SW 1271 (cell line): Measurements from ENCODE around the gene PDZD4.

Experiments
- DNase-seq, 2 experiments: peaks; one replicate each; lab custom pipeline; 2025; lab: John Stamatoyannopoulos, UW

Gene PDZD4

DNA sequence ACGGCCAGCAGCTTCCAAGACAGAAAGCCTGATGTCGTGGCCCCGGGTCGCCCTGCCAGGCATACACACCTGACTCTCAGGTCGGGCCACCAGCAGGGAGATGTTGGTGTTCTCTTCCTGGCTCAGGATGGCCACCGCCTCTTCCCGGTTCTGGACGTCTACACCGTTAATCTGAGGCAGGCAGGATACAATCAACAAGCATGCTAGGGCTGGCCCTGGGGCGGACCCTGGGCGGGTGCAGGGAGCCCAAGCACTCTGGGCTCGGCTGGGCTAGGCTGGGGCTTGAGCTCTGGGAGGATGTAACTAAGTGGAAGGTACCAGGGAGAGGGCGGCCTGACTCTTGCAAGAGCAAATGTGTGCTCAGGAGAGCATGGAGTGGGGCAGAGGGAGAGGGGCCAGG, 24.9 kb downstream of the PDZD4 start:
- DNase-seq = no peak

DNA sequence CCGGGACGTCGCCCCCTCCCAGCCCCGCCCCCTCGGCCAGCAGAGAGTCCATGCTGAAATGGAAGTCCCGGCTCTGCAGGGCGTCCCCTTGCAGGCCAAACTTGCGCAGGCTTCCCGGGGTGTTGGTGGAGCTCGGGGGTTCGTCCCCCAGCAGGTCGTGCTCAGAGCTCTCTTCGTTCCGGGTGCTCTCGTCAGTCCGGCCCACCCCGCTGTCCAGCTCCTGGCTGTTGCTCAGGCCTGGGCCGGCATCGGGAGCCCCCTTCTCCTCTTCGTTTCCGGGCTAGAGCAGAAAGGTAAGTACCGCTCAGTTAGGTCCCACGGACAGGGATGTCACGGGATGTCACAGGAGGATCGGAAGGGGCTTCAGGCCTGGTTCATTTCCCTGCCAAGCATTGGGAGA, 25.7 kb downstream of the PDZD4 start:
- DNase-seq = no peak

GRCh38 chrX:153804100-153804595, 26.2 kb downstream of the PDZD4 start:
- DNase-seq = no peak

DNA sequence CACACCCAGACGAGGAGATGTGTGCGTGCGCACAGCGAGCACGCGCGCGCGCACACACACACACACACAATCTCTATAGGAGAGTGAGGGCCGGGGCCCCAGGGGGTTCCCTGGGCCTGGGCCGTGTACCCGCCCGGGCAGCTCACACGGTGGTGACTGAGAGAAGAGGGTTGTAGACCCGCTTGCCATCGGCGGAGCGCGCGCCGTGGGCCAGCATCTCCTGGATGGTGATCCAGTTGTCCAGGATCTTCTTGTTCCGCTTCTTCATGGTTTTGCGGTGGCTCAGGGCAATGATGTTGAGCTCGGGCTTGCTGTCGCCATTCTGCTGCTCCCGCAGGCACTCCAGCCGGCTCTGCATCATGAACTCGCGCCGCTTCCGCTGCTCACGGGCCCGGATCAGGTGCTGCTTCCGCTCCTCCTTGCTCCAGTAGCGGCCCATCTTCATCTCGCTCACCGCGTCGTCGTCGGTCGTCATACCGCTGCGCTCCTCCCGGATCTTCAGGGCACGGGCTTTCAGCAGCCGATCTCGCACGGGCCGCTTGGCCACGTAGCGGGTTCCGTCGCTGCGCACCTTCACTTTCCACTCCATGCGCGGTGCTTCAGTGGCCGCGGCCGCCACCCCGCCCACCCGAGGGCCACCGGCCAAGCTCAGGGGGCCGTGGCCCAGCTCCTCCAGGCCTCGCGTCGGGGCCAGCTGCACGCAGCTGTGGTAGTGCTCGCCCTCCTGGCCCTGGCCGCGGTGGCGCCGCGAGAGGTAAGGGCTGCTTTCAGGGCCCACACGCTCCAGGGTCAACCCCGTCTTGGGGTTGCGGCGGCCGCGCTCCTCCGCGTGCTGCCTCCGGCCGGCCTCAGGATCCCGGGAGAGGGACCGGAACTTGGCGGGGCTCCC, 26.9 kb downstream of the PDZD4 start:
- DNase-seq = no peak

DNA sequence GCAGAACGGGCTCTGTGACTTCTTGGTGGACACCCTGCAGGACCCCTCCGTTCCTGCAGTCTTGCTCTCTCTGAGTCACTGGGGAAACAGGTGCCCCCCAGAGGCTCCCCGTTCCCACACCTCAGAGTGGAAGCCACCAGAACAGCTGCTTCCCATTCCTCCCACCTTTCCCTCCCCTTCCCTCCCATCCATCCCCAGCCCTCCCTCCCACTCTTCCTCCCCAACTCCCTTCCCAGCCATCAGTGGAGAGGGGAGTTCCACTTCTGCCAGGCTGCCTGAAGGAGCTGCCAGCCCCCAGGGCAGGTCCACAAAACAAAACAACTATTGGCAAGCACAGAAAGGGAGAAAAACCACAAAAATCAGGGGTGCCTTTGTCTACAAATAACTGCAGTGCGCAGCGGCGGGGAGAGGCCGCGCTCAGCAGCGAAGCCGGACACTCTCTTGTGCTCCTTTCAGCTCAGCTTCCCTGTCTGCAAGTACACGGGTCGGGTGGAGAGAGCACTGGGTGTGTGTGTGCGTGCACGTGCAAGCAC, 27.8 kb downstream of the PDZD4 start:
- no peak for DNase-seq

DNA sequence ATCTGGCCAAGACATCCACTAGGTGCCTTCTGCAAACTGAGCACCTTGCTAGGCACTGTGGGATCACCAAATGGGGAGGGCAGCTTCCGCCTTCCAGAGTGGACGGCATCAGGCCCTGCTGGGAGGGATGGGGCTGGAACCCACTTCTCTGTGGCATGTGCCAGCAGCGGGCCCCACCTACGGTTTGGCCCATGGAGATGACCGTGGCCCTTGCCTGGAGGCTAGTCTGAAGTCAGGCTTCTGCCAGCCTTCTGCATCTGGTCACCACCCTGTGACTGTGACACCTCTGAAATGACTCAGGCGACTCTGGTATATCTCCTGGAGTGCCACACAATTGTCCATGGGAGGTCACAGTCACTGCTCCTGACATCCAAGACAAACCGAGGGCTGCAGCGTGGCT, 28.7 kb downstream of the PDZD4 start:
- DNase-seq = no peak

DNA sequence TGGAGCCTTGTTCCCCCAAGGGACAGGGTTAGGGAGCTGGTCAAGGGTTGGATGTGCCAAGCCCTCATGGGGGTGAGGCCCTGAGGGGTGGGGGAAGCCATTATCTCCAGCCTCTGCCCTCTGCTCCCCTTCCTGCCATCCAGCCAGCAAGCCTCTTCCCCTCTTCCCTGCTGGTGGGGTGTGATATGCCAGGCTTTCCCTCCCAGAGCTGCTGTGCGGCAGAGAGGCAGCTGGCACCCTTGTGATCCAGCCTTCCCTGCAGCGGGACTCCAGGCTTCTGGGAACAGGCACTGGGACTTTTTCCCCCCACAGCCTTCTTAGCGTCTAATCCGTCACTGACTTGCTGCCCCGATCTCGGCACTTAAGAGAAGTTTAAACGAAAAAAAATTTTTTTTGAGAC, 29.6 kb downstream of the PDZD4 start:
- DNase-seq = no peak

- DNase-seq = no peak
Observed at GRCh38 chrX:153800177-153800722, 30.1 kb downstream of the PDZD4 start.

GRCh38 chrX:153799326-153799725, 31.0 kb downstream of the PDZD4 start:
- DNase-seq = no peak

- DNase-seq = no peak
Observed at GRCh38 chrX:153797415-153798015, 32.8 kb downstream of the PDZD4 start.

DNA sequence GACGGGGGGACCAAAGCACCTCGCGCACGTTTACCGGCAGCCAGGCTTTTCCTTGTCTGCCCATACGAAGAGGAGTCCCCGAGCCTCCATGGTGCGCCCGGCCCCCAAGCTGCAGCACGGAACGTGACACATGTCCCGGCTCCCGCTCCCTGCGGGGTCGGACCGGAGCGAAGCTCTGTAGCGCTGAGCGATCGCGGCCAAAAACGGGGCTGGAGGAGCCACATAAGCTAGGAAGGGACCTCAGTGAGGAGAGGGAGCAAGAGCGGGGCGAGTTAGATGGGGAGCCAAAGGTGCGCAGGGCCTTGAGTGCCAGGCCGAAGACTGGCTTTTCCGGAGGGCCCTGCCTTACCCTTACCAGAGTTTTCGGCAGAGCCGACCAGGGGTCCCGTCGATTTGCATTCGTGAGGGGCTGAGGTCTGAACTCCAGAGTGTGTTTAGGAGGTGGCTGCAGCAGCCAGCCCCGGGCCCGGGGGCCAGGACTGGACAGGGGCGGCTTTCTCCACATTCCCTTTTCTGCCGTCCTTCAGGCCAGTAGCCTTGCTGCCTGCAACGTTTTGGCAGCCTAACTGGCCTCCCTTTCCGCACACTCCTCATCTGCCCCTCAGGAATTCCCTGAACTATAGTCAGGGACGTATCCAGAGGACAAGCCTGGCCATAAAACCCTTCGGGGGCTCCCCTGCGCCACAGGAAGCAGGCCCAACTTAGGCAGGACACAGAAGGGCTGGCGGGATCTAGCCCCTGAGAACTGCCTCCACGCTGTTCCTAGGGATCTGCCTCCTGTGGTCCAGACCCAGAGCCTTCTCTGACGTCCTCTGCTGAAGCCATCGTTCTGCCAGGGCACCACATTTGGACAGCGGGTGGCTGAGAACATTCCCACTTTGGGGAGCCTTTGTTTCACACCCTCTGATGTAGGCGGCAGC, 35.2 kb downstream of the PDZD4 start:
- no peak for DNase-seq

DNA sequence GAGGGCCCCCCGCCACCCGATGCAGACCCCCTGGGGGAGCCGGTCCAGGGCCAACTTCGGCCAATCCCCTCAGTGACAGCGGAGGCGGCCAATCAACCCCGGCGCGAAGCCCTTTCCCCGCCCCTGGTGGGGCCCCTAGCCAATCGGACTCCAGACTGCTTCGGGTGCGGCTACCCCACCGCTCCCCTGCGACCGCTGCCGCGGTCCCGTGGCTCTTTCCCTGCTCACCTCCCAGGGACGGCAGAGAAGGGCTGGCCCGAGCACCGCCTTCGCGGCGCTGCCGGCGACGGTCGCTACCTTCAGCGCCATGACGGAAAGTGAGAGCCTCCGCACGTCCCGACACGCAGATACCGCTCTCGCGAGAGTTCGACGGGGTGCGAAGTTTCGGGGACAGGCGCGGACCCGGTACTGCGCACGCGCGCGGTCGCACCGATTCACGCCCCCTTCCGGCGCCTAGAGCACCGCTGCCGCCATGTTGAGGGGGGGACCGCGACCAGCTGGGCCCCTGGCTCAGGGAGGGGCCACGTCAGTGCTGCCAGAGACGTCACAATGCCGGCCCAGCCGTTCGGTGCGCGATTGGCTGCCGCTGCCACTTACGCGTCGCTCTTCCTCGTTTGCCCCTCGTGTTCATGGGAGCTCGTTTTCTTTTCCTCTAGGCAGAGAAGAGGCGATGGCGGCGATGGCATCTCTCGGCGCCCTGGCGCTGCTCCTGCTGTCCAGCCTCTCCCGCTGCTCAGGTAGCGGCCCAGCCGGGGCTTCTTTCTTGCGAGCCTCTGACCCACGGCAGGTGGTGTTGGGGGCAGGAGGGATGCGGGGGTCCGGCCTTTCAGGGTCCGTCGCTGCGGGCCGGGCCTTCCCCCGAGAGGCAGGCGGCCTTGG, 36.1 kb downstream of the PDZD4 start, which contains the start of the genes IDH3G and SSR4:
Gene IDH3G, minus strand, starts transcription at position 358 of the 879 bp plus-strand sequence. Its CDS starts 49 bp downstream, at position 309.
Gene SSR4, plus strand, starts transcription at position 651 of the 879 bp plus-strand sequence. Its CDS starts 20 bp downstream, at position 671.
- peak; percentile 87 to 95 for DNase-seq

DNA sequence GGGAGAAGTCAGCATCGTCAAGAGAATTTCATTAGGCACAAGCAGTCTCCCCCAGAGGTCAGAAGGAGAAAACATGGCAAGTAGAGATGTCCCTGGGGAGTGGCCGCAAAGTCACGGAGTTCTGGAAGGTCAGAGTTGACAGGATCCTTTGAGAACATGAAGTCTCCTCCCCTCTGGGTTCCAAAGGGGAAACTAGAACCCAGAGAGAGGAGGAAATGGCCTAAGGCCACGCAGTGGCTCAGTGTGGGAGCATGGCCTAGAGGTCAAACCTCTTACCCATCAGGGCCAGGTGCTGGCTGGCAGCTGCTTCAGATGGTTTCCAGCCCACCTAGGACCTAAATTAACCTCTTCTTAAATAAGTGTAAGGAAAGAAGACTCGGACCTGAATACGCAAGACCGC, 37.1 kb downstream of the PDZD4 start:
- no peak for DNase-seq

DNA sequence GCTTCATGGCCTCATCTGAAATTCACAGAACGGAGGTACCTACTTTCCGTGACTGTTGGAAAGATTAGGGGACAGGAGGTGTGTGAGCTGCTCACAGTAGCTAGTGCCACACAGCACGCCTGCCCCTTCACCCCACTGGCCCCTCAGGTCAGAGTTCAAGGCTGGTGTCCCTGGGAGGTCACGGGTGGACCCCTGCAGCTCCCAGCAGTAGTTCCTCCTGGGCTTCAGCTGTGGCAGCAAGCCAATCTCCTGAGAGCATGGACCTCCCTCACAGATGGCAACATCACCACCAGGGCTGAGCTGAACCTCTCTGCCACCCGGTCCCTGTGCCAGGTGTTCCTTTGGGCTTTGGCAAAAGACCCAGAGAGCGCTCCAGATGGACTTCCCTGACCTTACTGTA, 38.0 kb downstream of the PDZD4 start:
- no peak for DNase-seq

DNA sequence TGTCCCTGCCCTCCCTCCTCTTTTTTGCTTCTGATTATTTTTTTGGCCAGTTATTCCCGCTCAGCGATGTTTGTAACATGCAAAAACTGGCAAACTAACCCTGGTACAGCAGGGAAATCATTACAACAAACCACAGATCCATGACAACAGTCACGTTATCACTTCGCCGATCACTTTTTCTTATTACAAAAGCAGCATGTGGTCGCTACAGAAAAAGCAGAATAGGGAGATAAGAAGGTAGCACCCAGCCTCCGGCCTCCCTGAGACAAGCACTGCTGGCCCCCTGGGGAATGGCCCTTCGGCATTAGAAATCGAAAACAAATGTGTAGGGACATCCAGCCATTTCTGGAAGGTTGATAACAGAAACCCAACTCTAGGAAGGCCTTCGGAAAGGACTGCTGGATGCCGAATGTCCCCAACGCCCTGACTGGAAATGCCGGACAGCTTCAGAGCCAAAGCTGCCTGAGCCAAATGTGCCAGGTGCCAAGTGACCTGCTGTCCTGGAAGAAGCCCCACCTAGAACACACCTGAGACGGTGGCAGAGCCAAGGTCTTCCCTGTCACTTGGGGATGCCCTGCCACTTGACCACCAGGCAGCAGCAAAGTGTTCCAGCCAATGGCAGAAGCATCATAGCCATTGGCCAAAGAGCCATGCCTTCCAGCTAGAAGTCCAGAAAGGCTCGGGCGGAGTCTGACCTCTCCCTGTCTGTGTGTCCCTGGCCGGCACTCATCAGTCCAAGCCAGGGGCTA, 39.1 kb downstream of the PDZD4 start:
- no peak for DNase-seq

- no peak for DNase-seq
Observed at GRCh38 chrX:153789654-153790053, 40.7 kb downstream of the PDZD4 start.

DNA sequence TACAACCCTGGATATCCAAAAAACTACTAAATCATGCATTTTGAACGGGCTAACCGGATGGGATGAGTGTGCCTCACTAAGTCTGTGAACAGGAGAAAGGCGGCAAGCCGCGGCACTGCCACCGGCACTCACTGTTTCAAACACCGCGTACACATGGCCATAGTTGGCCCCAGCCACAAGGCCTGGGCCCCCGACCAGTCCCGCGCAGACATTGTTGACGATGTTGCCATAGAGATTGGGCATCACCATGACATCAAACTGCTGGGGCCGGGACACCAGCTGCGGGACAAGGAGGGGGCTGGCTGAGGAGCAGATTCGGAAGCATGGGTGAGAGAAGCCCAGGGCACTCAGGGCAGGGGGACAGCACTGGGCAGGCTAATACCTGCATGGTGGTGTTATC, 43.7 kb downstream of the PDZD4 start:
- no peak for DNase-seq

- no peak for DNase-seq
Observed at GRCh38 chrX:153784325-153784967, 45.9 kb downstream of the PDZD4 start.

GRCh38 chrX:153783378-153784013, 46.8 kb downstream of the PDZD4 start:
- no peak for DNase-seq
